Activated CD4-positive, alpha-beta T cell treated with anti-CD3 and anti-CD28 coated beads for 36 hours (primary cell): ENCODE measurements around the gene OBSCN. TPM values are rescaled to one million over a fixed set of nuclear protein-coding genes. Genes with fewer than 3 reads are reported as not detected.

ENCODE experiments used
- ATAC-seq: fragments of 200-7000 bp; cut with Tn5 transposase; one replicate; pipeline ENCODE4 v1.10.0; 2021; ENCODE audit warnings: mild to moderate bottlenecking, moderate library complexity
- CTCF ChIA-PET: fragments of 350-600 bp; sonication (Branson Sonifier 250); formaldehyde crosslinking; loops from one replicate; lab custom pipeline; 2021; ENCODE audit warnings: antibody characterized with exemption; lab: Charles Lee
- POLR2A ChIA-PET: fragments of 350-600 bp; sonication (Branson Sonifier 250); formaldehyde crosslinking; loops from one replicate; lab custom pipeline; 2021; ENCODE audit warnings: antibody characterized with exemption, inconsistent platforms; lab: Charles Lee
- DNase-seq: peaks from one replicate; pipeline ENCODE4 v3.0.0-alpha.2; 2020
- H3K27ac Mint-ChIP-seq: one replicate; pipeline ENCODE4 v1.8.0; 2021; ENCODE audit warnings: mixed read lengths
- H3K27me3 Mint-ChIP-seq: one replicate; pipeline ENCODE4 v1.8.0; 2021; ENCODE audit warnings: mixed read lengths
- H3K36me3 Mint-ChIP-seq: one replicate; pipeline ENCODE4 v1.8.0; 2021; ENCODE audit warnings: low read depth, mixed read lengths
- H3K4me1 Mint-ChIP-seq: one replicate; pipeline ENCODE4 v1.8.0; 2021; ENCODE audit warnings: mixed read lengths
- H3K4me3 Mint-ChIP-seq: one replicate; pipeline ENCODE4 v1.8.0; 2021; ENCODE audit warnings: mild to moderate bottlenecking, moderate library complexity, mixed read lengths
- H3K9me3 Mint-ChIP-seq: one replicate; pipeline ENCODE4 v1.8.0; 2021; ENCODE audit warnings: low read depth, mixed read lengths
- intact Hi-C, 2 experiments: fragments of 100-400 bp; cut with DNase I in 1 of 2; cut with micrococcal nuclease in 1 of 2; formaldehyde crosslinking; loops; one replicate each; pipeline versions ENCODE4 v1.14.2 to v1.15.1; 2022 to 2024; cut with DNase I, micrococcal nuclease
- total RNA-seq, 2 experiments: library from RNA; stranded (reverse); gene quantifications; one replicate each; pipeline ENCODE4 v1.2.3, GENCODE V29; 2021

The OBSCN gene
- total RNA-seq, 2 experiments from 2014 or later: 20.0 to 20.5 TPM

DNA sequence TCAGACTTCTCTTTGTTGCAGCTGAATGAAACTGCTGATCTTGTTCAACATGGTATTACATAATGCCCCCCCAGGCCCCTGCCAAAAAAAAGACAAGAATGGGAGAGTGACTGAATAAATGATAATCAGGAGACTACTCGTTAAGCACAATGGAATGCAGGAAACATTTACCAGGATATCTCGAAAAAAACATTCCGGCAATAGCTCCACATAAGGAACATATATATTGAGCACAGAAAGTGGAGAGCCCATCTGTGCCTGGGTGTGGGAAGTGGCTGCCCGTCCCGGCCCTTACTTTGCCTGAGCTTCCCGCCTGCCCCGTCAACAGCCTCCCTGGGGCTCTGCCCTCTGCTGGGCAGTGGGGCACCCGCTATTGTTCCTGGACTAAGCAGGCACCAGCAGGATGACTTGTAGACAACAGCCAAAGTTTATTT is 185.4 kb downstream of the OBSCN start:
- Mint-ChIP-seq H3K36me3 (peaks cover 14% of the 10 kb centered on the region), H3K27me3 (no peaks in the 10 kb centered on the region), H3K9me3 (no peaks in the 10 kb centered on the region), H3K4me1 (peaks cover 7% of the 10 kb centered on the region), H3K27ac (no peak overlapping the region), H3K4me3 (no peak overlapping the region)
- DNase-seq: peak; percentile 13
- intact Hi-C loops: no loop called here
- no peak for ATAC-seq
- CTCF ChIA-PET: interaction anchor here (0.7 kb wide), 1 partner anchor 263 kb away, joined by 3 read pairs; no protein-coding TSS in a partner anchor
- POLR2A ChIA-PET: no interaction called here

- Mint-ChIP-seq H3K4me3 (no peak overlapping the region), H3K27me3 (no peaks in the 10 kb centered on the region), H3K9me3 (no peaks in the 10 kb centered on the region), H3K4me1 (peaks cover 11% of the 10 kb centered on the region), H3K27ac (no peak overlapping the region), H3K36me3 (peaks cover 14% of the 10 kb centered on the region)
- no peak for ATAC-seq
- POLR2A ChIA-PET: interaction anchor here (0.6 kb wide), 1 partner anchor 395 kb away, joined by 4 read pairs; no protein-coding TSS in a partner anchor
- DNase-seq: no peak
- CTCF ChIA-PET: interaction anchor here (0.7 kb wide), 1 partner anchor 263 kb away, joined by 3 read pairs; no protein-coding TSS in a partner anchor
- intact Hi-C loops: no loop called here
Observed at GRCh38 chr1:228393811-228394570, 186.1 kb downstream of the OBSCN start.

- Mint-ChIP-seq H3K4me1 (peaks cover 14% of the 10 kb centered on the region), H3K27me3 (no peaks in the 10 kb centered on the region), H3K4me3 (no peak overlapping the region), H3K36me3 (peaks cover 17% of the 10 kb centered on the region), H3K9me3 (no peaks in the 10 kb centered on the region), H3K27ac (no peak overlapping the region)
- ATAC-seq (no peak), DNase-seq (no peak)
- CTCF ChIA-PET: no interaction called here
- intact Hi-C loops: no loop called here
- POLR2A ChIA-PET: interaction anchor here (0.8 kb wide), 1 partner anchor 9 kb away, joined by 5 read pairs; no protein-coding TSS in a partner anchor
Observed at GRCh38 chr1:228394571-228395394, 186.9 kb downstream of the OBSCN start.

DNA sequence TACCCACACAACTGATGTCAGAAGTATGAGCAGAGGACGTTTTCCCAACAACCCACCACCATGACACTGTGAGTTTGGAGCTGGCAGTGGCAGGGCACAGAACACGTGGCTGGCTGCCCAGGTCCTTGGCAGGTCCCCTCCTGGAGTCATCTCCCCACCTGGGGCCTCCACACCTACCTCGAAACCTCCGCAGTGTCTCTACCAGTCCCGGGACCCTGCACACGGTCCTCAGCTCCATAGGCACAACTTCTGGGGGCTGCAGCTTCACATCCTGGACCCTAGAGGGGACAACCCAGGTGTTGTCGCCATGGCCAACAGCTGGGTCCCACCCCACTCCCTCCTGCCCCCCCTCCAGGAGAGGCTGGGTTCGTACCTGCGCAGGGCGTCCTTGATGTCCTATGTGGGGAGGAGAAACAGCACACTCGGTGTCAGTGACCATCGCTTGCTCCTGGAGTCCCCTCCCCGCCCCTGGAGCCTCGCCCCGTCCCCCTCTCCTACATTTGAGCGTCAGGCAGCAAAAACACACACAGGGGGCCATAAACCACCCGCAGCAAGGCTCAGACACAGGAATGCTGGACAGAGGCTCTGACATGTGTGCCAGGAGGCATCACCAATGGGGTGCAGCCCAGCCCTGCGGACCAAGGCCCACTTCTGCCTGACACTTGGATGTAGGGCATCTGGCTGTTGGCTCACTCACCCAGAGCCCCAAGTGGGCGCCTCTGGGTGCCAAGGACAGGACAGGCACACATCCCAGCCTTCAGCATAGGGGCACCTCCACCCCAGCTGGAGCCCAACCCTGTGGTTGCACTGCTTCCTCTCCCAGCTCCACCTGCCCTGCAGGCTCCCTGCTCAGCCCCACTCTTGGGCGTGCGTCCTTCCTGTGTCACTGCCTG is 189.2 kb downstream of the OBSCN start:
- ChIA-PET POLR2A (no interaction called here), CTCF (interaction anchor here (0.5 to 0.7 kb wide), 2 partner anchors 15 to 38 kb away, joined by 3 to 6 read pairs; no protein-coding TSS in a partner anchor)
- no peaks in the 10 kb centered on the region for H3K9me3 Mint-ChIP-seq
- DNase-seq (no peak), ATAC-seq (no peak)
- intact Hi-C loops: no loop called here
- H3K4me1 Mint-ChIP-seq: peaks cover 19% of the 10 kb centered on the region
- H3K27me3 Mint-ChIP-seq: no peaks in the 10 kb centered on the region
- no peak overlapping the region for H3K4me3 Mint-ChIP-seq
- H3K36me3 Mint-ChIP-seq: peaks cover 29% of the 10 kb centered on the region
- H3K27ac Mint-ChIP-seq: peak overlapping the region; percentile 19

GRCh38 chr1:228397966-228398365 is 190.1 kb downstream of the OBSCN start:
- ChIA-PET POLR2A (no interaction called here), CTCF (no interaction called here)
- Mint-ChIP-seq H3K9me3 (no peaks in the 10 kb centered on the region), H3K27me3 (no peaks in the 10 kb centered on the region), H3K36me3 (peaks cover 34% of the 10 kb centered on the region), H3K27ac (no peak overlapping the region), H3K4me3 (no peak overlapping the region), H3K4me1 (peaks cover 28% of the 10 kb centered on the region)
- intact Hi-C loops: no loop called here
- ATAC-seq (no peak), DNase-seq (no peak)

DNA sequence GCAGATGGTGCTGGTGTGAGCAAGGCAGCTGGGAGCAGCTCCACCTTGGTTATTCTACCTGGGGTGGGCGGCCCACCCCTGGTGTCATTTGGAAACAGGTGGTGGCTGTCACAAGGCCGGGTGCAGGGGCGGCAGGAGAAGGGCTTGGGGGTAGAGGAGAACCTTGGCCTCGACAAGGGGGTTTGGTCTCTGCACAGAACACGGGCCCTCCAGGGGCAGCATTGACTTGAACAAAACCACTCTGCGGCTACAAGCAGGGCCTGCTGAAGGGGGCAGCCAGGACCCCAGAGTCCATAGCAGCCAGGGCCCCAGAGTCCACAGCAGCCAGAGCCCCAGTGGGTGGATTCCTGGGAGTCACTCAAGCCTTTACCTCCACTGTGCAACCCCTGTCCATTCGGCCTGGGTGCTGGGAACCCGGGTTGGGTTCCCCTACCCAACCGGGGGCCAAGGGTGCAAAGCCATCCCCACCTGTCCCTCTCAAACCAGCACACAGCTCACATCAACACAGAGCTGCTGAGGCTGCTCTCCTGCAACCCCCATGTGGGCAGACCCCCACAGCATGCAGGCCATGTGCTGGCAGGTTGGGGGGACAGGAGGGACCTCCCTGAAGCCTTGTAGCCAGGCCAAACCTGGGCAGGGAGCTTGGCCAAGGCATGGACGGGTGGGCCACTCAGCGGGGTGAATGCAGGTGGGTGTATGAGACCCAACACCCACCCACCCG is 191.1 kb downstream of the OBSCN start:
- CTCF ChIA-PET: no interaction called here

DNA sequence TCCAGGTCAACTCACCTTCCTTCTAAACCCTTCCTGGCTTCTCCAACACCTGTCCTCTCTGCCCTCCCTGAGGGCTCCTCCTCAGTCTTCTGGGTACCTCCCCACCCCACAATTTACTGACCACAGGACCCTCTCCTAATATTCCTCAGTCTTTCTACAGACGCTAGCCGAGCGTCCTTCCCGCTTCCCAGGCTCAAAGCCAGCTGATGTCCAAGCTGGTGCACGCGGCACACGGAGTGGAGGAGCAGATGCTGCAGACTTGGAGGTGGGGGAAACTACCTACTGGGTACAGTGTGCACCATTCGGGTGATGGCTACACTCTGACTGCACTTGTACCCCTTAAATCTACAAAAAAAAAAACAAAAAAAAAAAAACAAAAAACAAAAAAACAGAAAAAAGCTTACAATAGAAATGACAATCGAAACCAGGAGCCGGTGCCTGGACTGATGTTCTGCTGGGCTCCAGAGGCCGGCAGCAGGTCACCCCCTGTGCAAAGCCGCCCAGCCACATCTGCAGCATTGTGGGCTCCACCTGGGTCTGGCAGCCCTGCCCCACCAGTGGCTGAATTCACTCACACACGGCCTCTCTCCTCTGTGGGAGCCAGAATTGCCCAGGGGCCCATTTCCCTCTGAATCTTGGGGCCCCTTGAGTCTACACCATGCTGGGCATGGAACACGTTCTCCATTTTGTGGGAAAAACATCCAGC is 191.8 kb downstream of the OBSCN start:
- no peaks in the 10 kb centered on the region for H3K9me3 Mint-ChIP-seq
- CTCF ChIA-PET: no interaction called here
- POLR2A ChIA-PET: no interaction called here
- peaks cover 46% of the 10 kb centered on the region for H3K4me1 Mint-ChIP-seq
- no peak overlapping the region for H3K27ac Mint-ChIP-seq
- ATAC-seq (no peak), DNase-seq (no peak)
- H3K4me3 Mint-ChIP-seq: no peak overlapping the region
- no peaks in the 10 kb centered on the region for H3K27me3 Mint-ChIP-seq
- intact Hi-C loops: loop anchor here in 1 of 2 experiments (10.0 kb wide), 2 partner anchors 265 to 1465 kb away; no protein-coding TSS in a partner anchor
- H3K36me3 Mint-ChIP-seq: peaks cover 47% of the 10 kb centered on the region

More for the DNA sequence above, 191.1 kb downstream of the OBSCN start:
- DNase-seq (no peak), ATAC-seq (no peak)
- peaks cover 40% of the 10 kb centered on the region for H3K36me3 Mint-ChIP-seq
- H3K4me1 Mint-ChIP-seq: peaks cover 38% of the 10 kb centered on the region
- no peaks in the 10 kb centered on the region for H3K27me3 Mint-ChIP-seq
- intact Hi-C loops: no loop called here
- H3K4me3 Mint-ChIP-seq: no peak overlapping the region
- H3K9me3 Mint-ChIP-seq: no peaks in the 10 kb centered on the region
- POLR2A ChIA-PET: no interaction called here
- no peak overlapping the region for H3K27ac Mint-ChIP-seq

DNA sequence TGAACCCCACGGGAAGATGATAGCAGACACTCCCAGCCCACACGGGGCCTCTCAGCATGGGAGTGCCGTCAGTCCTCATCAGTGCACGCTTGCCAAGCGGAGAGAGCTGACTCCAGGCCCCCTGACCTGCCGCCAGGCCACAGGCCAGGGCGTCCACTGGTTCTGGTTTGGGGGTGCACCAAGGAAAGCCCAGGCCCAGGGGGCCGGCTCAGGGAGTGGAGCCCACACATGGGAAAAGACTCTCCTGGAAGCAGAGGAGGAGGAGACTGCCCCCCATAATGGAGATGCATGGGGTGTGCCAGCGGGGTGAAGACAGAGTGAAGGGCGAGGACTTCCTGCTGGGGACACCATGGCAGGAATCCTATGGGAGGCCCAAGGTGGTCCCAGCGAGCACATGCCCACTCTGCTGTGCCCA is 192.4 kb downstream of the OBSCN start:
- ChIA-PET CTCF (no interaction called here), POLR2A (no interaction called here)
- ATAC-seq (no peak), DNase-seq (no peak)
- no peak overlapping the region for H3K4me3 Mint-ChIP-seq
- H3K36me3 Mint-ChIP-seq: peaks cover 52% of the 10 kb centered on the region
- H3K9me3 Mint-ChIP-seq: no peaks in the 10 kb centered on the region
- H3K4me1 Mint-ChIP-seq: peaks cover 51% of the 10 kb centered on the region
- no peak overlapping the region for H3K27ac Mint-ChIP-seq
- no peaks in the 10 kb centered on the region for H3K27me3 Mint-ChIP-seq
- intact Hi-C loops: loop anchor here in 1 of 2 experiments (10.0 kb wide), 2 partner anchors 265 to 1465 kb away; no protein-coding TSS in a partner anchor

DNA sequence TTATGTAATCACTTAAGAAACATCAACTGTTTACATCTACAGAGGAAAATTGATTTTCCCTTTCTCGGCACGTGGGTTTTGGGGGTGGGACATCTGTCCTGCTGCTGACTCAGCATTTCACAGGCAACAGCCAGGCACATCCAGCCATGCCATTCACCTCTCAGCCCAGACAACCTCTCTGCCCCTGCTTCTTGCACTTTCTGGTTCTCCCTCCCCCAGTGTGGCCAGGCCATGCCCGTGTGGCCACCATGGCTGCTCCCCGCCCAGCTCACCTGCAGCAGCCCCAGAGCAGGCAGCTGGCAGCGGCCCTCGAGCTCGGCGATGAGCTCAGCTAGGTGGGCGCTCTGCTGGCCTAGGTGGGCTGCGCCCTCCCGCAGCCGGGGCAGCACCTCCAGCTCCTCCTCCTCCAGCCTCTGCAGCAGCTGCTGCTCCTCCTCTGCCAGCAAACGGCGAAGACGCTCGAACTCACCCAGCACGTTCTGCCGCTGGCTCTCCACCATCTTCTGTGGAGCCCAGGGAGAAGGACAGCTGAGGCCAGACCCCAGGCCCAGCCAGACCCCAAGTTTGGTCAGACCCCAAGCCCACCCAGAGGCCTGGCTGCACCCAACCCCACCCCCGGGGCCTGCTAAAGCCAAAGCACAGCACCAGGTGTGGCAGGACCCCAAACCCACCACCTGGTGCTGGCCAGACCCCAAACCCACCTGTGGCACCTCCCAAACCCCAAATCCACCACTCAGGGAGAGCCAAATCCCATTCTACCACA is 193.0 kb downstream of the OBSCN start:
- Mint-ChIP-seq H3K27me3 (no peaks in the 10 kb centered on the region), H3K9me3 (no peaks in the 10 kb centered on the region), H3K36me3 (peaks cover 54% of the 10 kb centered on the region), H3K27ac (no peak overlapping the region), H3K4me1 (peaks cover 52% of the 10 kb centered on the region), H3K4me3 (no peak overlapping the region)
- ChIA-PET CTCF (no interaction called here), POLR2A (no interaction called here)
- intact Hi-C loops: loop anchor here in 1 of 2 experiments (10.0 kb wide), 2 partner anchors 266 to 1466 kb away; no protein-coding TSS in a partner anchor
- no peak for DNase-seq
- no peak for ATAC-seq
